K562 (cell line): ENCODE data around the gene VGF. TPM values are rescaled to one million over a fixed set of nuclear protein-coding genes. Genes with fewer than 3 reads are reported as not detected.

Experiments
- ARID3B ChIP-seq: fragments of 250-450 bp; sonication (Bioruptor Pico); IDR thresholded peaks from 2 replicates; pipeline ENCODE4 v1.4.0; 2020; ENCODE audit warnings: borderline replicate concordance
- HDAC1 ChIP-seq, 2 experiments: fragments of 450-650 bp; IDR thresholded peaks; 2 replicates each; pipeline ENCODE4 v1.6.1; 2016 to 2017; ENCODE audit warnings: inconsistent platforms in 1 of 2, mild to moderate bottlenecking in 1 of 2, moderate library complexity in 1 of 2
- KHSRP ChIP-seq: fragments of 450-650 bp; IDR thresholded peaks from 2 replicates; pipeline ENCODE4 v1.6.1; 2017
- MIER1 ChIP-seq: fragments of 450-650 bp; IDR thresholded peaks from 2 replicates; pipeline ENCODE4 v1.6.1; 2016; ENCODE audit warnings: antibody characterized with exemption, mild to moderate bottlenecking, low read depth
- NFIX ChIP-seq: fragments of 250-450 bp; sonication (Bioruptor Pico); IDR thresholded peaks from 2 replicates; pipeline ENCODE4 v1.4.0; 2020; ENCODE audit warnings: low read depth, mild to moderate bottlenecking, moderate library complexity
- SAFB2 ChIP-seq: fragments of 200-400 bp; formaldehyde crosslinking; IDR thresholded peaks from 2 replicates; pipeline ENCODE4 v1.6.1; 2018; ENCODE audit warnings: borderline replicate concordance, low read length, low read depth, moderate library complexity; ENCODE audit not compliant: severe bottlenecking
- TCF7L2 ChIP-seq: fragments of 150-350 bp; IDR thresholded peaks from 2 replicates; pipeline ENCODE4 v1.6.1; 2016; ENCODE audit warnings: low read depth, mild to moderate bottlenecking, low read length, moderate library complexity
- TCFL5 ChIP-seq: fragments of 250-450 bp; sonication (Bioruptor Pico); conservative IDR thresholded peaks from 2 replicates; pipeline ENCODE4 v1.6.1; 2021; ENCODE audit warnings: mild to moderate bottlenecking, moderate library complexity, matching md5 sums
- ZNF512 ChIP-seq: IDR thresholded peaks from 2 replicates; pipeline ENCODE4 v1.6.1; 2016; ENCODE audit warnings: missing genetic modification characterization, missing compliant biosample characterization
- polyA plus RNA-seq, 8 experiments: library from polyadenylated mRNA; depleted of rRNA in 4 of 8; stranded (reverse) in 5 of 8; unstranded in 3 of 8; fragments of >200 nt; fragmentation: Nextera tagmentation in 2 of 8; fragmentation: Illumina TruSeq in 1 of 8; extraction: Ambion mirVana in 2 of 8; extraction: Trizol in 1 of 8; gene quantifications; 2 replicates each; pipeline versions ENCODE4 v1.2.1 to v1.2.3, GENCODE V29; 2011 to 2014; ENCODE audit warnings: inconsistent platforms in 1 of 8, missing spikeins in 1 of 8
- total RNA-seq, 7 experiments: library from RNA; depleted of rRNA in 6 of 7; stranded (reverse); fragments of >200 nt in 6 of 7; fragmentation: Illumina TruSeq in 2 of 7; extraction: Trizol in 2 of 7; gene quantifications; 2 replicates each; pipeline versions ENCODE4 v1.2.1 to v1.2.3, GENCODE V29; 2011 to 2021; ENCODE audit warnings: low replicate concordance in 1 of 7
- TF ChIP-seq, protein P1 (sequence below): sonication (generic); formaldehyde crosslinking; IDR thresholded peaks from 2 replicates; pipeline ENCODE4 v1.9.0; 2022; ENCODE audit warnings: mild to moderate bottlenecking, missing genetic modification reagents

Gene VGF
- total and polyA plus RNA-seq, 9 of the 15 experiments (the other 6 are each of a cell fraction or from before 2014, with no cell fraction given), result 0.03 to 5.7 (median 0.34) TPM

DNA sequence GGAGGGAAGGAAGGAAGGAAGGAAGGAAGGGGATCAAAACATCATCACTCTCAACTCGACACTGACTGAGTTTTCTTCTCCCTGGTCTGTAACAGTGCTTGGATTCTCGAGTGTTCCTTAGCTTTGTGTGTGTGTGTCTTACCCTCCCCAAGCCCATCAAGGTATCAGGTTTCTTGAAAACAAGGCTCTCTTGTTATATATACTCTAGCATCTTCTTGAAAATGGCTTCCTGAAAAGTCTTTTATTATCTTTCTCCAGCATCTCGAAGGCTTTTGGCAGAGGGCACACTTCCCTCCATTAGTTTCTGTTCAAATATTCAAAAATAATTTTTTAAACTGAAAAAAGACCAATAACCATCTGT lies 25.1 kb downstream of the VGF start (continued):
- no peak for TF ChIP-seq ARID3B (CRISPR knock-in tag)
- no peak for TF ChIP-seq NFIX (CRISPR knock-in tag)
- no peak for TF ChIP-seq KHSRP
- TF ChIP-seq HDAC1 (IDR thresholded peaks at IDR 0.05), result no peak
- TF ChIP-seq ZNF512 (tag), result peak; percentile 93
- TF ChIP-seq, protein P1, sequence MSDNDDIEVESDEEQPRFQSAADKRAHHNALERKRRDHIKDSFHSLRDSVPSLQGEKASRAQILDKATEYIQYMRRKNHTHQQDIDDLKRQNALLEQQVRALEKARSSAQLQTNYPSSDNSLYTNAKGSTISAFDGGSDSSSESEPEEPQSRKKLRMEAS (CRISPR knock-in tag), result no peak
- TF ChIP-seq MIER1, result no peak
- no peak for TF ChIP-seq SAFB2
- no peak for TF ChIP-seq TCFL5 (CRISPR knock-in tag)
- no peak for TF ChIP-seq TCF7L2
